ENCODE results near the gene EPB41L3. TPM values are rescaled to one million over a fixed set of nuclear protein-coding genes. Genes with fewer than 3 reads are reported as not detected.

Gene EPB41L3
- total RNA-seq, 1 experiment from 2014 or later = 0.36 TPM

DNA sequence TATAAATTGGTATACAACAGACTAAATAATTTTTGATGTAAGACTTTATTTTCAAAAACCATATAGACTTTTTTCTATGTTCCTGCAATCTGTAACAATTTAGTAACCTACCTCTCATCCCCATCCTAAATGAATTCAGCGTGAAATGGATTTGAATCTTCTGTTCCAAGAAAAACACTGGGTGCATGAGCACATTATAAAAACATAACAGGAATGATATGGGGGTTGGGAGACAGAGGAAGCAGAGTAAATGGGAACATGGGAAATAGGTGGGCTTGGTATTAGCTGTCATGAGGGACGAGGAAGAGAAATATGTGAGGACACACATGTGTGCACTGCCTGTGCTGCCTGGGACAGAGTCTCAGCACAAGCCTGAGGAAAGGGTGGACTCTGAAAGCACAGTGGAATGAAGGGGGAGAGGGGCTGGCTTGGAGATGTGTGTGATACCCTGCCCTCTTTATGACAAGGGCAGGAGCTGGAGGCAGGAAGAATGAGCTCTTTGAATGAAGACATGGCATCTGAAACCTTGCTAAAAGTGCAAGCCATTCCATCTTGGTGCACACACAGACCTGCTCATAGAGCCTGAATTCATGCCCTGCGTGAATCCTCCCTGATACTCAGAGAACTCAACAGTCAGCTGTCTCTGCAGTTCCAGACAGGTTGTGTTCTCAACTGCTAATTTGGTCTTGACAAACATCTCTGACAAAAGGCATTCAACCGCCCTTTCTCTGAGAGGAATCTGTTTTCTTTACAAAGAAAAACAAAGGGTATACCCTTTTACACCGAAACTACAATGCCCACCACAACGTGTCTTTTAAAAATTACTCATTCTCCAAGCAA, 66.6 kb downstream of the EPB41L3 start:
- Histone ChIP-seq H3K9me3 (ENCODE audit: control insufficient read depth, insufficient read depth, low read depth, low read length) (no peaks in the 10 kb centered on the region; the same call in 1 of the 2 replicates), H3K36me3 (ENCODE audit: control insufficient read depth, insufficient read depth, low read length) (no peaks in the 10 kb centered on the region), H3K4me1 (ENCODE audit: control insufficient read depth, insufficient read depth, low read length) (no peaks in the 10 kb centered on the region), H3K27me3 (ENCODE audit: control insufficient read depth, insufficient read depth, low read length) (no peaks in the 10 kb centered on the region), H3K27ac (ENCODE audit: low read length) (no peak overlapping the region), H3K4me3 (ENCODE audit: low read depth in 2 of 2, low read length in 2 of 2) (no peak overlapping the region)
- BruUV-seq (replicated peaks) = no TSS peak
- ChIA-PET CTCF (no interaction called here), POLR2A (no interaction called here)
- TF ChIP-seq TCF7L2 (IDR thresholded peaks at IDR 0.05; ENCODE audit: low read depth, low read length) = no peak
- TF ChIP-seq POLR2AphosphoS5 (IDR thresholded peaks at IDR 0.05; ENCODE audit: low read depth, low read length) = no peak
- TF ChIP-seq SIN3A (IDR thresholded peaks at IDR 0.05; ENCODE audit: borderline replicate concordance, insufficient read depth, low read depth, low read length) = no peak
- TF ChIP-seq, protein P1, sequence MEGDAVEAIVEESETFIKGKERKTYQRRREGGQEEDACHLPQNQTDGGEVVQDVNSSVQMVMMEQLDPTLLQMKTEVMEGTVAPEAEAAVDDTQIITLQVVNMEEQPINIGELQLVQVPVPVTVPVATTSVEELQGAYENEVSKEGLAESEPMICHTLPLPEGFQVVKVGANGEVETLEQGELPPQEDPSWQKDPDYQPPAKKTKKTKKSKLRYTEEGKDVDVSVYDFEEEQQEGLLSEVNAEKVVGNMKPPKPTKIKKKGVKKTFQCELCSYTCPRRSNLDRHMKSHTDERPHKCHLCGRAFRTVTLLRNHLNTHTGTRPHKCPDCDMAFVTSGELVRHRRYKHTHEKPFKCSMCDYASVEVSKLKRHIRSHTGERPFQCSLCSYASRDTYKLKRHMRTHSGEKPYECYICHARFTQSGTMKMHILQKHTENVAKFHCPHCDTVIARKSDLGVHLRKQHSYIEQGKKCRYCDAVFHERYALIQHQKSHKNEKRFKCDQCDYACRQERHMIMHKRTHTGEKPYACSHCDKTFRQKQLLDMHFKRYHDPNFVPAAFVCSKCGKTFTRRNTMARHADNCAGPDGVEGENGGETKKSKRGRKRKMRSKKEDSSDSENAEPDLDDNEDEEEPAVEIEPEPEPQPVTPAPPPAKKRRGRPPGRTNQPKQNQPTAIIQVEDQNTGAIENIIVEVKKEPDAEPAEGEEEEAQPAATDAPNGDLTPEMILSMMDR (IDR thresholded peaks at IDR 0.05) = no peak
- TF ChIP-seq, protein P2, sequence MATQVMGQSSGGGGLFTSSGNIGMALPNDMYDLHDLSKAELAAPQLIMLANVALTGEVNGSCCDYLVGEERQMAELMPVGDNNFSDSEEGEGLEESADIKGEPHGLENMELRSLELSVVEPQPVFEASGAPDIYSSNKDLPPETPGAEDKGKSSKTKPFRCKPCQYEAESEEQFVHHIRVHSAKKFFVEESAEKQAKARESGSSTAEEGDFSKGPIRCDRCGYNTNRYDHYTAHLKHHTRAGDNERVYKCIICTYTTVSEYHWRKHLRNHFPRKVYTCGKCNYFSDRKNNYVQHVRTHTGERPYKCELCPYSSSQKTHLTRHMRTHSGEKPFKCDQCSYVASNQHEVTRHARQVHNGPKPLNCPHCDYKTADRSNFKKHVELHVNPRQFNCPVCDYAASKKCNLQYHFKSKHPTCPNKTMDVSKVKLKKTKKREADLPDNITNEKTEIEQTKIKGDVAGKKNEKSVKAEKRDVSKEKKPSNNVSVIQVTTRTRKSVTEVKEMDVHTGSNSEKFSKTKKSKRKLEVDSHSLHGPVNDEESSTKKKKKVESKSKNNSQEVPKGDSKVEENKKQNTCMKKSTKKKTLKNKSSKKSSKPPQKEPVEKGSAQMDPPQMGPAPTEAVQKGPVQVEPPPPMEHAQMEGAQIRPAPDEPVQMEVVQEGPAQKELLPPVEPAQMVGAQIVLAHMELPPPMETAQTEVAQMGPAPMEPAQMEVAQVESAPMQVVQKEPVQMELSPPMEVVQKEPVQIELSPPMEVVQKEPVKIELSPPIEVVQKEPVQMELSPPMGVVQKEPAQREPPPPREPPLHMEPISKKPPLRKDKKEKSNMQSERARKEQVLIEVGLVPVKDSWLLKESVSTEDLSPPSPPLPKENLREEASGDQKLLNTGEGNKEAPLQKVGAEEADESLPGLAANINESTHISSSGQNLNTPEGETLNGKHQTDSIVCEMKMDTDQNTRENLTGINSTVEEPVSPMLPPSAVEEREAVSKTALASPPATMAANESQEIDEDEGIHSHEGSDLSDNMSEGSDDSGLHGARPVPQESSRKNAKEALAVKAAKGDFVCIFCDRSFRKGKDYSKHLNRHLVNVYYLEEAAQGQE (IDR thresholded peaks at IDR 0.05; ENCODE audit: insufficient read depth in 1 of 2, low read depth in 2 of 2, low read length in 1 of 2) = no peak
- DNase-seq (ENCODE audit: low read depth, low spot score) (no peak), ATAC-seq (no peak)
- intact Hi-C loops (cut with micrococcal nuclease; ENCODE audit: unreplicated experiment) = no loop called here
- in situ Hi-C loops (cut with HindIII; ENCODE audit: low pct_unique_long_range_greater_than_20kb, low sequenced_read_pairs) = no loop called here

DNA sequence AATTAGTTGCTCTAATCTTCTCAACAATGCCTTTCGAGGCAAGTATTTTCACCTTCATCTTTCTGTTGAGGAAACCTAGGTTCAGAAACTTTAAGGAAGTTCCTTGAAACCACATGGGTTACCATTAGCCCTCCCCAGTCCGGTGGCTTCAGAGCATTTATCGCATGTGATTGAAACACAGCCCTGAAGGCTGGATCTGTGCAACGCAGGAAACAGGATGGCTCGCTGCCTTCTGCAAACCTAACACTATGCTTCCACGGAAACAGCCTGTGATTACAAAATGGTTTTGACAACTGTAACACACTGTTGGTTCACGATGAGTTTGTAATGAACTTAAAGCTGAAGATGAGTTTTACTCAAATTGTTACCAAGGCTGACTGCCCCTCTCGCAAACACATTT, 68.5 kb downstream of the EPB41L3 start:
- Histone ChIP-seq H3K4me3 (ENCODE audit: low read depth in 2 of 2, low read length in 2 of 2) (no peak overlapping the region), H3K27ac (ENCODE audit: low read length) (no peak overlapping the region), H3K4me1 (ENCODE audit: control insufficient read depth, insufficient read depth, low read length) (no peaks in the 10 kb centered on the region), H3K9me3 (ENCODE audit: control insufficient read depth, insufficient read depth, low read depth, low read length) (no peaks in the 10 kb centered on the region), H3K36me3 (ENCODE audit: control insufficient read depth, insufficient read depth, low read length) (no peaks in the 10 kb centered on the region), H3K27me3 (ENCODE audit: control insufficient read depth, insufficient read depth, low read length) (no peaks in the 10 kb centered on the region)
- no TSS peak for BruUV-seq (replicated peaks)
- no peak for TF ChIP-seq POLR2AphosphoS5 (IDR thresholded peaks at IDR 0.05; ENCODE audit: low read depth, low read length)
- TF ChIP-seq, protein P2 (IDR thresholded peaks at IDR 0.05; ENCODE audit: insufficient read depth in 1 of 2, low read depth in 2 of 2, low read length in 1 of 2) = no peak
- TF ChIP-seq SIN3A (IDR thresholded peaks at IDR 0.05; ENCODE audit: borderline replicate concordance, insufficient read depth, low read depth, low read length) = no peak
- TF ChIP-seq, protein P1 (IDR thresholded peaks at IDR 0.05) = no peak
- TF ChIP-seq TCF7L2 (IDR thresholded peaks at IDR 0.05; ENCODE audit: low read depth, low read length) = no peak
- ATAC-seq (no peak), DNase-seq (ENCODE audit: low read depth, low spot score) (no peak)
- POLR2A ChIA-PET = no interaction called here
- CTCF ChIA-PET = no interaction called here
- intact Hi-C loops (cut with micrococcal nuclease; ENCODE audit: unreplicated experiment) (no loop called here), in situ Hi-C loops (cut with HindIII; ENCODE audit: low pct_unique_long_range_greater_than_20kb, low sequenced_read_pairs) (no loop called here)
